LHCN-M2 (cell line): Measurements from ENCODE around the gene CORT. TPM values are rescaled to one million over a fixed set of nuclear protein-coding genes. Genes with fewer than 3 reads are reported as not detected.
"Not testable (repeated sequence)": the region's sequence is repeated elsewhere in the genome, so short reads cannot be mapped to it uniquely, and the experiment has no call there.

Experiments used
- DNase-seq: peaks from one replicate; pipeline ENCODE4 v3.0.0-alpha.2; 2012; ENCODE audit warnings: low read depth
- total RNA-seq: library from RNA; depleted of rRNA; stranded (reverse); fragments of >200 nt; gene quantifications from 2 replicates; pipeline ENCODE4 v1.2.3, GENCODE V29; 2014

The CORT gene
- total RNA-seq, 1 experiment from 2014 or later: not detected

GRCh38 chr1:10438677-10439163 is 11.1 kb upstream of the CORT start:
- DNase-seq: no peak

- DNase-seq: no peak
These were observed 9.5 kb upstream of the CORT start for GRCh38 chr1:10440305-10440704.

- DNase-seq: no peak
These were observed 9.0 kb upstream of the CORT start for GRCh38 chr1:10440794-10441193.

DNA sequence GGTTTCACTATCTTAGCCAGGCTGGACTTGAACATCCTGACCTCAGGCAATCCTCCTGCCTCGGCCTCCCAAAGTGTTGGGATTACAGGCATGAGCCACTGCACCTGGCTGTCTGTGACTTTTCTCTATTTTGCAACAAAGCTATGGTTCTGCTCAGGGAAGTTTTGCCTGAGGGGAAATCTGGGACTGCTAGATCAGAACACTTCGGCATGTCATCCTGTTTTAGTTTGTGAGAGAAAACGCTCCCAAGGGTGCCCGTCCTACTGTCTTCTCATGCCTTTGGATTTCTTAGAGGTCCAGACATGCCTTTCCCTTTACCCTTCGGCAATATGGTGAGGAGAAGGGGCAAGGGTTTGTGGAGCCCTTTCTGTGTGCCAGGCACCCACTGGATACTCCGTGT is 5.6 kb upstream of the CORT start:
- no peak for DNase-seq

DNA sequence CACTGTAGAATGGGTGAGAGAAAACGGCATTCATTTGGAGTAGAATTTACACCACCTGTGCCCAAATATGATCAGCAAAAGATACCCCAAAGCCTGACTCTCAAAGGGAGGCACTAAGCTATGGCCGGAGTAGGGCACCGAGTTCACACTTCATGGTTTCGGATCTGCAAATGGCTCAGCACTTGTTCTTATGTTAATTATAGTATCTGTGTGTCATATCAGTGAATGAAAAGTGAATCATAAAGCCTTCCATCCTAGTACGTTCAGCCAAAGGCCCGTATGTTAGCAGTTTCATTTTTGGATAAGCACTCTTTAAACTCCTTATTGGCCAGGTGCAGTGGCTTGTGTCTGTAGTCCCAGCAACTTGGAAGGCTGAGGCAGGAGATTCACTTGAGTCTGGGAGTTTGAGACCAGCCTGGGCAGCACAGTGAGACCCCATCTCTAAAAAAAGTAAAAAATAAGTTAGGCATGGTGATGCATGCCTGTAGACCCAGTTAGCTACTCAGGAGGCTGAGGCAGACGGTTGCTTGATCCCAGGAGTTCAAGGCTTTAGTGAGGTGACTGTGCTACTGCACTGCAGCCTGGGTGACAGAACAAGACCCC is 4.9 kb upstream of the CORT start:
- DNase-seq: no peak

GRCh38 chr1:10446790-10447422 is 2.9 kb upstream of the CORT start:
- no peak for DNase-seq

DNA sequence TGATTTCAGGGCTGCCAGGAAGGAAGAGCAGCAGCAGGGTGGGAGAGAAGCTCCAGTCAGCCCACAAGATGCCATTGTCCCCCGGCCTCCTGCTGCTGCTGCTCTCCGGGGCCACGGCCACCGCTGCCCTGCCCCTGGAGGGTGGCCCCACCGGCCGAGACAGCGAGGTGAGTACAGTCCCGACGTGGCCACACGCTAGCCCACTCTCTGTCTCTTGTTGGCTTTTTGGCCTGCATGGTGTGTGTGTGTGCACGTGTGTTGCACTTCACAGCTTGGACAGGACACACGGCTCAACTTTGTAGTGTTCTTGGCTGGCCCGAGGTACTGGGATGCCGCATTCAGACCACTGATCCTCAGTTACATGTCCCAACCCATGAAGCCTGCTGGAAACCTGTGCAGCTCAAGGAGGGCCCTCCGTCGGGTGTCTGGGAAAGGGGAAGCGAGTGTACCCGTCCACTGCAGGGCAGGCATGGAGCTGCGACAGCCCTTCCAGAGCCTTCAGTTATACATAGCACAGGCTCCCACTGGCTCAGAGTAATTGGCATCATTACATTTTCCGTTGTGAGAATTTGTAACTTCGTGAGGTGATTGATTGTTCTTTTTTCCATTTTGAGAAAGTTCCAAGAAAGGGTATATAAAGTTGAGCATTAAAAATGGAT is 454 bp downstream of the CORT start:
- DNase-seq: no peak

- no peak for DNase-seq
These were observed 1.0 kb downstream of the CORT start for GRCh38 chr1:10450836-10451235.

GRCh38 chr1:10451287-10451686 is 1.5 kb downstream of the CORT start:
- DNase-seq: no peak

DNA sequence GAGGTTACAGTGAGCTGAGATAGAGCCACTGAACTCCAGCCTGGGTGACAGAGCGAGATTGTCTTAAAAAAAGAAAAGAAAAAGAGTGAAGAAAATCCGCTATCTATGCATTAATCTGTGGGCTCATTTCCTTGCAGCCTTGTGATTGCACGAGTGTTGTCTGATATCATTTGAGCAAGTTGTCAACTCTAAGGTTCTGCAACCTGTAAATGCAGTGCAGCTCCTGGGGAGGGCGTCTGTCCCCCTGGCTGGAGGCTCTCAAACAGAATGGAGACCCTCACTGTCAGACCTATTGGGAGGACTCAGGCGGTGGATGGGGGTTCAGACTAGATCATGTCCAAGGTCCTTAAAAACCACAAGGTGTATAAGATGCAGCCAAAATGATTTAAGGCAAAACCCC is 6.2 kb downstream of the CORT start:
- DNase-seq: no peak

GRCh38 chr1:10456661-10457060 is 6.8 kb downstream of the CORT start:
- peak; percentile 15 for DNase-seq

GRCh38 chr1:10457462-10457861 is 7.6 kb downstream of the CORT start:
- not testable (repeated sequence) for DNase-seq

DNA sequence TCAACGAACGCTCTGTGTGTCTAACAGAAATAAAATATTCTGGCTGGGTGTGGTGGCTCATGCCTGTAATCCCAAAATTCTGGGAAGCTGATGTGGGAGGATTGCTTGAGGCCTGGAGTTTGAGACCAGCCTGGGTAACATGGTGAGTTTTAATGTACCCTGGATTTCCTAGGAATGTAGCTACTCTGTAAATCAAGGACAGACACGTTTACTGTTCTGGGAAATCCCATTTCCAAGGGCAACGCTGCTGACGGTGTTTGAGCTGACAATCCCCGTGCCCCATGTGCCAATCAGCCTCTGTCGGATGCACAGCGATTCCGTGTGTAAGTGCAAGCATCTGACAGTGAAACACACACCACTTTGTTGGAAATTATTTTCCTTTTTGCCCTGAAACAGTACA is 8.0 kb downstream of the CORT start:
- DNase-seq: no peak

DNA sequence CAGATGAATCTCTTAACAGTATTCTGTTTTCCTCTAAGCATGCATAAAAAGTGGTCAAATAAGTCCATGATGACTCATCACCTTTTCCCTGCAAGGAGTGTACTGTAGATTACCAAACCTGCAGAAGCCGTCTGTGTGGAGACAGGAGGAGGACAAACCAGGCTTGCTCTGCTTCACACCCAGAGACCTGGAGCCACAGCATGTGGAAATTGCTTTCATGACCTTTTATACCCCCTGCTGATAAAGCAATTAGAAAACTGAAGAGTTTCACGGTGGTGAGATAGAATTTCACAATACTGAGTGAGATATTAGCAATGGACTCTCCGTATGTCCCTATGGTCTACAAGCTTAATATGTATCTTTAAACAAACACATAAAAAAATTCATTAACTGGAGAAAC is 9.4 kb downstream of the CORT start:
- peak; percentile 74 for DNase-seq

DNA sequence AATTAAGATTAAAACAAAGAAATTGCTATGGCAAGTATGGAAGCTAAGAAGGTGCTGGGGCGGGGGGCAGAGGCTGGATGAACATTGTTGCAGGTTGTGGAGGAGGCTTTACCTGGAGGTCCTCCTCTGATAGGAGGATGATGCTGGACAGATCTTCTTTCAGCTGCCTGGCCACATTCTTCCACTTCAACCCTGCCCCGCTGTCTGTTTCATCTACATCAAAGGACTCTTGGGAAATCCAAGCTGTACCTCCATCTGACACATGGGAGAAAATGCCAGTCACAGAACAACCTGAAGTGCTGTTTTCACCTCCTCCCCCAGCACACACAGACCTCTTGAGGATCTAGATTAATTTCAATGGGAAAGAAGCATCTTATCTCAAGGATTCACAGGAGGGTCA is 17.2 kb downstream of the CORT start:
- DNase-seq: no peak

DNA sequence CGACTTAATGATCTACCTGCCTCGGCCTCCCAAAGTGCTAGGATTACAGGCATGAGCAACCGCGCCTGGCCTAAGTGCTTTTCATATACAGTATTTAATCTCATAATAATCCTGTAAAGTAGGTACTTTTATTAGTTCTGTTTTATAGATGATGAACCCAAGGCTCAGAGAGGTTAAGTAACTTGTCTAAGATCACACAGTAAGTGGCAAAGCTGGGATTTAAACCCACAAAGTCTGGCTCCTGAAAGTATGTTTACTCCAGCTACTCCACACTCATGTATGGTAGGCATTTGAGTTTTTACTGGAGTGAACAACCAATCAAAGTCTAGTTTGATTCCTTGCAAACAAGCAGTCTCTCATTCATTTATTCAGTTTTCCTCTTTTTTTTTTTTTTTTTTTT is 20.2 kb downstream of the CORT start:
- DNase-seq: no peak

DNA sequence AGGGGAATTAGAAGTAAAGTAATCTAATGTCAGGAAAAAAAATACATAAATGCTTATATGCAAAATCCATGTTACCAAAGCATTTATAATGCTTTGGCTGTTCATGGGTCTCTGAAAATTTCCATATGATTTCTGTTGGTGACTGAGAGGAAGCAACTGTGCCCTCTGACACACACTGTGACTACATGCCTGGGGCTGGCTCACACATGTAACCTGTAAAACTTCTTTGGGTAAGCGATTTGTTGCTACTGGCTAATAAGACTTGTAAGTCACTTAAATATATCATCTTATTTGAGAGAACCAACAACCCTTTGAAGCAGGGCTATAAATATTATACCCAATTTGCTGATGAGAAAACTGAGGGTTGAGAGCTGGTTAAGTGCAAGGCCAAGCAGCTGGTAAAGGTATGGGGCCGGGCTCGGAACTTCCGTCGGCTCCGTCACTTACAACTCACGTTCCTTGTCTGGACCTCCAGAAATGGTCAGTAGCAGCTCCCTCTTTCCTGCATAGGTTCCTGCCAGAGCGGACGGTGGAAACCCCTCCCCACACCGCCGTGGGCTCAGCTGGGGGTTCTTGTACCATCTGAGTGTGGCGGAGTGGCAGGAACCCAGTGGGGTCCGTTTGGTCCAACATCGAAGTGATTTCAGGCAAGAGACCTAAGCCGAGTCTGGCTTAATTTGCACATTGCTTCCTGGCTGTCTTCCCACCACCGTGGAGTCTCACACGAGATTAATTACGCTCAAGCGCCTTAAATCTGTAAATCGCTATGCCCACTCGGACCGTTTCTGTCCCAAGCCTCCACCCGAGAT is 21.8 kb downstream of the CORT start:
- DNase-seq: peak; percentile 28

DNA sequence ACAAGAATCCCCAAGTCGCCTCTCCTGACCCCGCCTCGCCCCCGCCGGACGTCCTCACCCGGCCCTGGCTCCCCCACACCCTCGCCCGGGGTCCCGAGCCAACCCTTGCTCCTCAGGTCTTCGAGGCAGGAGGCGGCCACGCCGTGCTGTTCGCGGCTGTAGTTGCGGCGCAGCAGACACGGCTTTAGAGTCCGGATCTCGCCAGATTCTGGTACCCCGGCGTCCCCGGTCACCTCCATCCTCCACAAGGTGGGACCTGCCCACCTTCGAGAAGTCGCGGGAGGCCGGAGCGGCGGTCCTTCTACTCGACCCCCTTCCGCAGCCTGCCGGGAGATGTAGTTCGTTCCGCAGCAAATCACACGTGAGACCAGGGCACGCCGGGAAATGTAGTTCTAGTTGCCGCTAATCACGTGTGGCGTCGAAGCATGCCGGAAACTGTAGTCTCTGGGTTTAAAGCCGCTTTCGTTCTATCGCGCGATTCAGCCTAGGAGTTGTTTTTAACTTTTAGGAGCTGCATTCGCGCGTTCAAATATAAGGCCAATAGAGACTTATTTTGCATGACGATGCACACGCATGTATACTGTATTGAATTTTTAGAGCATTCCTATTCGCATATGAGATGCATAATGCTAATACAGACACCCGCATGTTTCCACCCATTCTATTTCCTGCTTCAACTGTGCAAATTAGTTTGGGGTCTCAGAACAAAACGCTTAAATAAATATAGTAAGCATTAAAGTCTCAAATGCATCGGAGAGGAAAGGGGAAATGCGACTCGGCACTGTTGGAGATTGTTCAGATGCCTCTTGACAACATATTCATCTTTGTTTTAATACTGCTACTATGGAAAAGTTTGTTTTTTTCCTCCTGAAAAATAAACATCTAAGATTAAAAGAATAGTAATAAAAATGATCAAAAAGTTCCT is 22.7 kb downstream of the CORT start, which contains the start of gene DFFA:
TSS of gene DFFA (minus strand) at position 310 of the 925 bp plus-strand sequence. CDS start at position 239, 71 bp downstream.
- DNase-seq: peak; percentile 95

GRCh38 chr1:10473145-10473765 is 23.4 kb downstream of the CORT start:
- DNase-seq: no peak

GRCh38 chr1:10474309-10474612 is 24.4 kb downstream of the CORT start:
- not testable (repeated sequence) for DNase-seq
